HG02798 (cell line): ENCODE results near the gene DYRK1A.

ENCODE experiments used
- ATAC-seq: cut with Tn5 transposase; IDR thresholded peaks from one replicate; pipeline ENCODE4 v1.9.1; 2021; ENCODE audit warnings: mild to moderate bottlenecking; ENCODE audit not compliant: unreplicated experiment, poor library complexity

DYRK1A gene

DNA sequence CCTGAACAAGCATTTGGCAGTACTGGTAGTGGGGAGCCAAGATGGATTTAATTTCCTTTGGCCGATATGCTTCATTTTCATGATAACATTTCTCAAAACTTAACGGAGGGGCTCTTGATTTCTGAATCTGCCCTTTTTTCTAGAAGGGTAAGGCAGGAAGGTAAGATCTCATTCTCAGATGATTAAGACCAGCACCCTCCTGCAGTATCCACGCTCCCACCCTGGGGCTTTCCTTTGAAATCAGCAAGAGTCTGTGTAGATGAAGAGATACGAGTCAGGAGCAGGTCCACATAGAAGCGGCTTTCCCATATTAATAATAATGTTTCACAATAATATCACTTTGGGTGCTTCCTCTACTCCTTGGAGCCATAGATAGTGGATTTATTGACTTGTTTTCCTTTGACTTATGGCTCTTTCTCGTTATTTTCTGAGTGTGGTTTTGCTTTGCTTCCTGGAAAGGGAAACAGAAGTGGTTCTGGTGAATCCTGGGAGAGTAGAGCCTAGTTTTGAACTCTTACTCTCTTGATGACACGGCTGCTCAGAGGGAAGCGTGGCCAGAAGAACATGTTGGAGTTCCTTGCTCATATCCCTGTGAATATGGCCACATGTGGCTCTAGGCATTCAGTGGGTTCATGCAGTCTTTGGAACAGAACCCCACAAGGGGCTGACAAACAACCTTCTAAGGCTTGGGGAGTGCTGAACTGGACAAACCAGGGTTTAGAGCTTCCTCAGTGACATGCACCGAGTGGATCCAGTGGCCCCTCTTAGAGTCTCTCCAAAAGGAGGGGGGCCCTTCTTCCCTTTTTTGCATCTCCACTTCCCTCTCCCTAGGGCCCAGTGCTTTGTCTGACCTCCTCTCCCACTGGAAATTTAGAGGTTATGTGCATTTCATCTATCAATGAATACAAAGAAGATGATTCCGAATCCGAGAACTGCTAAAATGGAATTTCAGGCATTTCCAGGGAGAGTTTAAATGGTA is 195.7 kb downstream of the DYRK1A start:
- no peak for ATAC-seq

DNA sequence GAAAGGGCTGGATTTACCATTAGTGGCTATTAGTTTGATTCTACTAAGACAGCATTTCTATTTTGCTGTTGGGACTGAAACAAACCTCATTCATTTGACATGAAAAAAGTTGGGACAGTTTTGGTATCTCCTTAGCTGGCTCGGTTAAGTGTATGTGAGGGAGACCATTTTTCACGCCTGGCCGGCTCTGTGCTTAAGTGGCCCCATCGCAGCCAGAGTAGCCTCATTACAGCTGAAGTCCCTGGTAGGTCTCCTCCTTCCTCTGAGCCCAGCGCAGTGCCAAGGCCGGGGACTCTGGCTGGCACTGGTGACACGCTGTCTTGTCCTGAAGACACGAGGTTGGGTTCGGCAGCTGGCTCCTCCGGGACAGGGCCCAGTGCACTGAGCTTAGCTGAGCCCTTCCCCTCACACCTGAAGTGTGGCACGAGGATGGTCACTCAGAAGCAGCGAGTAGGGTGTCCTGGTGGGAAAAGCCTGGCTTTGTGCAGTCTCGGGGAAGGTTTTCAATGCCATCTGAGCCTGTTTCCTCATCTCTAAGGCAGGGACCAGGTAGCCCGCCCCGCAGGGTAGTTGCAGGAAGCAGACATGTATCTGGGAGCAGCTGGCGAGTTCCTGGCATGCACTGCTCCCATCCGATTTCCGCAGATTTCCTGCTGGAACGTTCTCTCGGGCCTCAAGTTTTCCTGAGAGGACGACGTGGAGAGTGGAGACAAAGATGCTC is 196.5 kb downstream of the DYRK1A start:
- peak; percentile 14 for ATAC-seq

DNA sequence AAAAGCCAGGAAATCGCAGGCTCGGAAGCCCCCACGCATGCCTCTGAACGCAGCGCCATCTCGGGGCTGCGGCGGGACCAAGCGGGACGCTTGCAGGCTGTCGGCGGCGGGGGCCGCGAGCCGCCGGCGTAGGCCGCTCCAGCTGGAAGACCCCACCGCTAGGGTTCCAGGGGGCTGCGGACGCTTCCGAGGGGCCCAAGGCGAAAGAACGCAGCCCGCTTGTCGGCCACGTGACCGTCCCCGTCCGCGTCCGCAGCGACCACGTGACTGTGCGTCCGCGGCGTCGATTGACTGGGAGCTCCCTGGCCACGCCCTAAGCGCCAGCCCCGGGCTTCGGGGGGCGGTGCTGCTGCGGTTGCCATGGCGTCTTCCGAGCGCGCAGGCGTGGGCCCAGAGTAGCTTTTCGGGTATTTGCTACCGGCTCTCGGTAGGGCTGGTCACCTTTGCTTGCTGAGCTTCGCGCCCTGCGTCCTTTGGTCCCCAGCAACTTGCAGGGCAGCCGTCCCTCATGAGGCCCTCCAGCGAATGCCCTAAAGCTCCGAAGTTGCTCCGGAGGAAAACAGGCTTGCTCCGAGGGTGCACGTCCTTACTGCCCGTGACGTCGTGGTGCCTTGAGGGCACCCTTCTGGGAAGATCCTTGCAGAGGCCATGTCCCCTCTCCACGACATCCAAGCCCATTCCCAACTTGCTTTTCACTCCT is 197.2 kb downstream of the DYRK1A start:
- ATAC-seq: peak; percentile 94

DNA sequence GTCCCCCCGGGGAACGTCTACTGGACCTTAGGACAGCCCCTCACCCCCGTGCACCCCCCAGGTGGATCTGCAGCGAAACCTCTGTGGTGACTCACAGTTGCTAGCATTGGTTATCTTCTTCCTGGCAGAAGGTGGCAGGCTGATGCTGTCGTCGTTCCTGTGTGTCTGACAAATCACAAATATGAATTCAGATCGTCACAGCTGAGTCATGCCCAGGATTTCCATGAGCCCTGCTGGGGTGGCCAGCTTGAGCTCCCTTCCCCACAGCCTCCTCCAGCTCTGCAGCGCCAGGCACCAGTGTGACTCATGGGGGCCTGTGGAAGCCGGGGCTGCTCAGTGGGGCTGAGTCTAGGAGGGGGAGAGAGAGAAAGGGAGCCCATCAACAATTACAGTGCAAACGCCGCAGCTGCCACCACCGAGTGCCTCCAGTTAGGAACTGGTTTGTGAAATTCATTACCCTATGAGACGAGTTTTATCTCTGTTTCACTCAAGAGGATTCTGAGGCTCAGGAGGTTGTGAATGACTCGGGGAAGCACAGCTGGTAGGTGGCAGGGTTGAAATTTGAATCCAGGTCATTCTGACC is 197.9 kb downstream of the DYRK1A start:
- ATAC-seq: peak; percentile 38

DNA sequence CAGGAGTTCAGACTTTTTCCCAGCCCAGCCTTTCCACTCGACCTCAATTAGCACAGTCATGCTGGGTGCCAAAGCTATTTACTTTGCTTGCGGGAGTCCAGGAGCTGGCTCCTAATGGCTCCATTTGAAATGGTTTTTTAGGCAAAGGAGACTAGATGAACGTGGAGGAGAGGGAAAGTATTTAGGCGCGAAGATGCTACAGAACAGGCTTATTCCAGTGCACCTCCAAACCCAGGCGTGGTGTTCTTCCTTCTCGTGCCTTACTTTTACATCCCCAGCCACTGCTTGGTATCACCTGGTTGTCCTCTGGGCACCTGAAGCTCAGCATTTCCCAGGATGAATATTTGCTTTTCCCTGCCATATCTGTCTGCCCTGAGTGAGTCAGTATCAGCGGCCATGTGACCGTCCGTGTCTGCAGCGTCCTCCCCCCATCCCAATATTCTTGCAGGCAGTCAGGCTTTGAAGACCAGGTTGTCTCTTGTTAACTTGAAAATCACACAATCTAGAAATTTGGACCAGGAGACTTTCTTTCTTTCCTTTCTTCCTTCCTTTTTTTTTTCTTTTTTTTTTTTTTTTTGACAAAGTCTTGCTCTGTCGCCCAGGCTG is 198.5 kb downstream of the DYRK1A start:
- ATAC-seq: no peak

DNA sequence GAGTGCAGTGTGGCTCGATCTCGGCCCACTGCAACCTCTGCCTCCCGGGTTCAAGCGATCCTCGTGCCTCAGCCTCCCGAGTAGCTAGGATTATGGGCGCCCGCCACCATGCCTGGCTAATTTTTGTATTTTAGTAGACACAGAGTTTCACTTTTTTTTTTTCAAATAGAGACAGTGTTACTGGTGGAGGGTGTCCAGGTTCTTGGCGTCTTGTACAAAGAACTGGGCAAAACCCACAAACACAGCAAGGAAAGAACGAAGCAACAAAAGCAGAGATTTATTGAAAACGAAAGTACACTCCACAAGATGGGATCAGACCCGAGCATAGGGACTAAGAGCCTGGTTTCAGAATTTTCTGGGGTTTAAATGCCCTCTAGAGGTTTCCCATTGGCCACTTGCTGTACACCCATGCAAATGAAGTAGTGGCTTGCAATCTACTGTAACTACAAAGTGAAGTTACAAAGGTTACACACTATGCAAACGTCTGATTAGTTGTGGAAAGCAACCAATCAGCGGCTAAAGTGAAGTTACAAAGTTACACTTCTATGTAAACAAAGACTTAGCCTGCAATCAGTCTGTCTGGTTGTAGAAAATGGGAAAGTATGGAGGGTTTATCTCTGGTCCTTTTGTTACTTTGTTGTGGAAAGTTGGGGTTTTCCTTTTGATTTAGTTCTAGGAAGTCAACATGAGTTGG is 199.1 kb downstream of the DYRK1A start:
- ATAC-seq: no peak

DNA sequence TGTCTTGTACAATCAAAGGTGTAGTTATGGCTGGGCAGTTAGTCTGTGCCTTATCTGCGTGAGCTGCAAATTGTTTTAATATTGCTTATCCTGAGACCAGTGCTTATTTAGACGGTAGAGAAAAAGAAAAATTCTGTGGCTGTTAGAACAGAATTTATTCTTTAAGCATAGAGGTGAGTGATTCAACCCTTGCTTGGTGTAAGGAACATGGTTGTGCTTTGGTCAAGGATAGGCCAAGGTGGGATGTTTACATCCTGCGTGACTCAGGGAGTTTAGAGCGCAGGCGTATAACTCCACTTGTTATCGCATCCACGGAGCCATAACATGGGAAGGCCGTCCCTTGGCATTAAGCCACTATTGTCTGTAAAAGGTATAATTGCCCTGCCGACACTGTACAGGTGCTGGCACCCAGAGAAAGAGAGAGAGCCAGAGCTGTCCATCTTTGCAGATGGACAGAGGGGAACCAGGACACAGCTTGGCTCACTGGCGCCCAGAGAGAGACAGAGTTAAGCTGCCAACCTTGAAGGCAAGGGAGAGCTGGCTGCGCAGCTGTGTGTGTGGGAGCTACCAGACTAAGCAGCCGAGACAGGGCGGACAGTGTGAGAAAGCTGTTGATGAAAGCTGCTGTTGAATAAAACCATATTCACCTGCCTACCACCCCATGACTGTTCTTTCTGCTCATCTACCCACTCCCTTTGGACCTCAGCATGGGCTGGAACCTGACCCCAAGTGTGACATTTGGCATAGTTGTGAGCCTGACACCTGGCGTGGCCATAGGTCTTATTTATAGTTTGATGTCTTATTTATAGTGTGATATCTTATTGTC is 200.4 kb downstream of the DYRK1A start:
- no peak for ATAC-seq

DNA sequence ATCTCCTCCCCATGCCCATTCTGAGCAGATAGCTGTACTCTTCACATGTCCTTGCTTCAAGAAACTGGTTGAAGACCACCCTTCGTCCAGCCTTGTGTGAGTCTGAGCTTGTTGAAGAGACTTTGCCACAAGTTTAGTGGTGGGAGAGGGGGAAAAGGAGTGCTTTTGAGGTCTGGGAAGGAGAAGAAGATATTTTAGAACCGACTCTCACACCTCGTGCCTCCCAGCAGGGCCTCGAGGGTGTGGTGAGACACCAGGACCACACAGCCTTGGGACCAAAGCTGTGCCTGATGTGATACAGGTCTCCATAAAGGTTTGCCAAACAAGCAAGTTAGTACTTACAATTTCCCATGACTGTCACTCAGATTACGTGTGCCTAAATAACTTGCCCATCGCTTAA is 201.8 kb downstream of the DYRK1A start:
- no peak for ATAC-seq

DNA sequence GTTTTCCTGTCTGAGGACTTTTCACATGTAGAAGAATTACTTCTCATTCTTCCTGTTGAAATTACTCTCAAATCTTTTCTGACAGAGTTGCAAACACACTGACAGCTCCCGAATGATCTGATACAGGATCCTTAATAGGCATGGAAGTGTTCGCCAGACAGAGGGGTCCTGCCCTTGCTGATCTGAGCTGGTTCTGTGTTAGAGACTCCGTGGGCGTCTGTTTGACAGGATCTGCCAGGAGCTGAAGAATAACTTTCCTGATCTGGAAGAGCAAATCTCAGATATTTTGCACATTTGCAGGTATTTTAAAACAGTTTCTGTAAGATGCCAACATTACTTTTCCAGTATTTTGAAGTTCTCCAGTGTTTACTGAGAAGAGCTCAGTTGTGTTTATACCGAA is 202.3 kb downstream of the DYRK1A start:
- ATAC-seq: no peak

DNA sequence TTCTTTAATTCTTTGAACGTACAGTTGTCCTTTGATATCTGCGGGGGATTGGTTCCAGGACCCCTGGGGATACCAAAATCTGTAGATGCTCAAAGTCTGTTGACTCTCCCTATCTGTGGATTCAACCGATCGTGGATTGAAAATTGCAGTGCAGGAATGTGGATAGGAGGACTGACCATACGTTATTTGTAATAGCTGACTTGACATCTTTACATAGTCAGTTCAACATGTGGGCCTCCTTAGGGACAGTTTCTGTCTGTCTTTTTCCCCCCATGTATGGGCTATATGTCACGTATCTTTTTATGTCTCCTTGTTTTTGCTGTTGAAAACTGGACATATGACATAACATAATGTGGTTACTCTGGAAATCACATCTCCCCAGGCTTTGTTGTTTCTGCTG is 204.9 kb downstream of the DYRK1A start:
- ATAC-seq: no peak

DNA sequence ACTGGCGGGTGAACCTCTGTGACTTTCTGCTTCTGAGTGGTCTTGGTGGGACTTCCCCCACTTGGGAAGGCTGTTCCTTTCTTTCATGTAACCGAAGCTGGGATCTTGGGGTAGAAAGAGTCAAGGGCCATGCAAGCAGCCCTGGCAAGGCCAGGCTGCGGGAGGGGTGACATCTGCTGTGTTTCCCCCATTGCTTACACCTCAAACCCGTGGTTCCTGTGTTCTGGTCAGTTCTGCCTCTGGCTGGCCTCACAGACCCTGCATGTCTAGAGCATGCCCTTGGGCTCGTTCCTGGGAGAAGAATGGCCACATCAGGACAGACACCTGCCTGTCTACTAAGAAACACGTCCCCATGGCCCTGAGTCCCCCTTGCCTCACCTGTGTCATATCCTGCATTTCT is 207.7 kb downstream of the DYRK1A start:
- ATAC-seq: no peak

DNA sequence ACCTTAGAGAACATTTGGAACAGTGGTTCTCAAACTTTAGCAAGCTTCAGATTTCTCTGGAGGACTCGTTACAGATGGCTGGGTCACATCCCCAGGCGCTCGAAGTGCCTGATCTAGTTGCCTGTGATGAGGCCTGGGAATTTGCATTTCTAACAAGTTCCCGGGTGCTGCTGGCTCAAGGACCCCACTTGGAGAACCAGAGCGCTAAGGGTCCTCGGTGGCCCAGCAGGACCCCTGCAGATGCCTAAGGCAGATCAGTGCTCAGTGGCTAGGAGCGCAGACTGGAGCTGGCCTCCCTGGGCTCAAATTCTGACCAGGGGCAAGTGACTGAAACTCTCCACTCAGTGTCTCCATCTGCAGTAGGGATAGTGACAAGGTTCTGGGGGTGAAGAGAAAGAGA is 208.2 kb downstream of the DYRK1A start:
- no peak for ATAC-seq

DNA sequence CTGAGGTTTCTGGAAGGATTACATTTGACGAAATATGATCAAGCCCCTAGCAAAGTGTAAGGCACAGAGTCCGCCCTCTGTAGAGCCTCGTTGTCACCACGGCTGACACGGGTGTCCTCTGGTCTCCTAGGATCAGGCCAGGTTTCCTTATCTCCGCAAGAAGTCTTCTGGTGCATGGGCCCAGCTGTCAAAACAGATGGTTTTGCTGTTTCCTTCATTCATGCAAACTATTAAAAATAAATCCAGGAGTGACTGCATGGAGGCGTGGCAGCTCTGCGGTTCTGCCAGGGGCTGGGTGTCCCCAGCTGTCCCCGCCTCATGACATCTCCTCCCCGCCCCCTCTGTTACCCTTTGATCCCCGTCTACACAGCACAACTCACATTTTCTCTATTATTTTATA is 209.0 kb downstream of the DYRK1A start:
- ATAC-seq: no peak
